Measurements from ENCODE around the gene BAZ2A.

DNA sequence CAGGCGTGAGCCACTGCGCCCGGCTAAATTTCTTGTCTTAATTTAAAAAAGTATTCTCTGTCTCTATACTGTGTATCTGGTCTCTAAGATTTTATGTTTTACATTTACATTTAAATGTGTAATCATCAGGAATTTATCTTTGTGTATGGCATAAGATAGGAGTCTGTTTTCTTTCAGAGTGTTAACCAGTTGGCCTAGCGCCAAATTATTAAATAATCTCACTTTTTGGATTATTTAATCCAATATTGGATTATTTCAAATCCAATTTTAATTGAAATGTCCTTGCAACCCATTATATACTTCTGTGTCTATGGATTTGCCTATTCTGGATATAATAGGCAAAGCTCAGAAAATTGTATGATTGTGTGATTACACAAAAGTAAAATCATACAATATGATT, 45.0 kb downstream of the BAZ2A start:
- TF ChIP-seq CTCF (IDR thresholded peaks at IDR 0.05) = no peak
- TF ChIP-seq EP300 (IDR thresholded peaks at IDR 0.05) = no peak
